HepG2 (cell line): Measurements from ENCODE around the gene LSR. TPM values are rescaled to one million over a fixed set of nuclear protein-coding genes. Genes with fewer than 3 reads are reported as not detected.

Source experiments
- ATF7-NPFF ChIP-seq: sonication (generic); formaldehyde crosslinking; IDR thresholded peaks from 2 replicates; pipeline ENCODE4 v1.8.1; 2023; ENCODE audit warnings: mild to moderate bottlenecking, low read depth, missing genetic modification reagents, moderate library complexity
- CEBPB ChIP-seq: IDR thresholded peaks from 2 replicates; pipeline ENCODE4 v1.6.1; 2011; ENCODE audit warnings: low read depth, low read length, improper control_type of control experiment, borderline replicate concordance
- DDIT3 ChIP-seq: sonication (generic); formaldehyde crosslinking; IDR thresholded peaks from 2 replicates; pipeline ENCODE4 v1.4.0; 2020; ENCODE audit warnings: mild to moderate bottlenecking, missing genetic modification reagents
- KDM5B ChIP-seq: sonication (generic); formaldehyde crosslinking; IDR thresholded peaks from 2 replicates; pipeline ENCODE4 v1.4.0; 2020; ENCODE audit warnings: missing genetic modification reagents, mild to moderate bottlenecking, borderline replicate concordance
- NCOA1 ChIP-seq: sonication (generic); formaldehyde crosslinking; IDR thresholded peaks from 2 replicates; pipeline ENCODE4 v1.9.0; 2021; ENCODE audit warnings: missing genetic modification reagents
- RCOR2 ChIP-seq: IDR thresholded peaks from 2 replicates; pipeline ENCODE4 v1.6.1; 2016; ENCODE audit warnings: missing biosample characterization, missing genetic modification reagents
- ZHX2 ChIP-seq, 2 experiments: sonication (generic) in 1 of 2; formaldehyde crosslinking in 1 of 2; IDR thresholded peaks; 2 replicates each; pipeline versions ENCODE4 v1.6.1 to v1.9.0; 2014 to 2022; ENCODE audit warnings: antibody characterized with exemption in 1 of 2, borderline replicate concordance in 1 of 2, inconsistent platforms in 1 of 2, low read depth in 1 of 2, missing genetic modification reagents in 1 of 2
- ZNF12 ChIP-seq: sonication (generic); formaldehyde crosslinking; IDR thresholded peaks from 2 replicates; pipeline ENCODE4 v1.5.0; 2020; ENCODE audit warnings: missing genetic modification reagents
- ZNF329 ChIP-seq: sonication (generic); formaldehyde crosslinking; IDR thresholded peaks from 2 replicates; pipeline ENCODE4 v1.9.0; 2021; ENCODE audit warnings: low read depth, mild to moderate bottlenecking, missing genetic modification reagents
- ZNF530 ChIP-seq: sonication (generic); formaldehyde crosslinking; IDR thresholded peaks from 2 replicates; pipeline ENCODE4 v1.5.0; 2020; ENCODE audit warnings: low read depth, mild to moderate bottlenecking, missing genetic modification reagents
- ZNF770 ChIP-seq: sonication (generic); formaldehyde crosslinking; IDR thresholded peaks from 2 replicates; pipeline ENCODE4 v1.5.0; 2020; ENCODE audit warnings: mild to moderate bottlenecking, missing genetic modification reagents
- polyA plus RNA-seq, 8 experiments: library from polyadenylated mRNA; depleted of rRNA in 3 of 8; stranded (reverse) in 7 of 8; unstranded in 1 of 8; fragments of >200 nt; fragmentation: Illumina TruSeq in 4 of 8; extraction: Trizol in 4 of 8; gene quantifications; 2 replicates each; pipeline versions ENCODE4 v1.2.1 to v1.2.3, GENCODE V29; 2011 to 2016; ENCODE audit warnings: low read depth in 4 of 8, missing spikeins in 1 of 8, mixed read lengths in 1 of 8; ENCODE audit not compliant: insufficient read depth in 1 of 8
- total RNA-seq, 5 experiments: library from RNA; depleted of rRNA; stranded (reverse); fragments of >200 nt; fragmentation: Illumina TruSeq; extraction: Trizol; gene quantifications; 2 replicates each; pipeline ENCODE4 v1.2.3, GENCODE V29; 2016; ENCODE audit warnings: low read depth in 1 of 5
- TF ChIP-seq, protein P1 (sequence below): sonication (generic); formaldehyde crosslinking; IDR thresholded peaks from 2 replicates; pipeline ENCODE4 v1.4.0; 2020; ENCODE audit warnings: missing genetic modification reagents, borderline replicate concordance
- TF ChIP-seq, protein P2 (sequence below): sonication (generic); formaldehyde crosslinking; conservative IDR thresholded peaks from 2 replicates; pipeline ENCODE4 v1.8.0; 2022; ENCODE audit warnings: missing genetic modification reagents

Gene LSR
- total and polyA plus RNA-seq, 2 of the 13 experiments (the other 11 are each of a cell fraction or from before 2014, with no cell fraction given) = 29.2 to 79.2 TPM

DNA sequence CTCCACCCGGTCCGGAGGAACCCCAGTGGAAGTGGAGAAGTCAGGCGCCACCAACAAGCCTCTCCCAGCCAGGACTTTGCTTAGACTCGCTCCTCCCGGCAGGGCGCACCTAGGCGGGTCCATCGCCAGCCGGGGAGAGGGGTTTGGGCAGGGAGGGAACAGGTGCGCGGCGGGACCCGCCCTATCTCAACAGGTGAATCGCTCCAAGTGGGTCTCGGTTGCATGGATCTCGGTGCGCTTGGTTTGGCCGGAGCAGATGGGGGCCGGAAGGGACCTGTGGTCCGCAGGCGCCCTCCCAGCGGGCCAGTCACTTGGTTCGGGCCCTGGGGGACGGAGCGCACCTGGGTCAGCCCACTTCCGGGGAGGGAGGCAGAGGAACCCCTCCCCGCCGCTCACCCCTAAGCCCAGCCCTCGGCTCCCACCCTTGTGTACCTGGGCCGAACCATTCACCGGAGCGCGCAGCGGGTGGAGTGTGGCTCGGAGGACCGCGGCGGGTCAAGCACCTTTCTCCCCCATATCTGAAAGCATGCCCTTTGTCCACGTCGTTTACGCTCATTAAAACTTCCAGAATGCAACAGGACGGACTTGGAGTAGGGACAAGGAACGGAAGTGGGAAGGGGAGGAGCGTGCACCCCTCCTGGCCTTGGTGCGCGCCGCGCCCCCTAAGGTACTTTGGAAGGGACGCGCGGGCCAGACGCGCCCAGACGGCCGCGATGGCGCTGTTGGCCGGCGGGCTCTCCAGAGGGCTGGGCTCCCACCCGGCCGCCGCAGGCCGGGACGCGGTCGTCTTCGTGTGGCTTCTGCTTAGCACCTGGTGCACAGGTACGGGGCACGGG is at the start of gene LSR (continued):
- no peak for TF ChIP-seq ZHX2 (IDR thresholded peaks at IDR 0.05; ENCODE audit: low read depth)
- peak; percentile 74; the same call in 1 of the 2 replicates for TF ChIP-seq ZHX2 (CRISPR knock-in tag; IDR thresholded peaks at IDR 0.05; ENCODE audit: borderline replicate concordance)
- TF ChIP-seq RCOR2 (CRISPR knock-in tag) = peak; percentile 54; the same call in 1 of the 2 replicates
- TF ChIP-seq, protein P1, sequence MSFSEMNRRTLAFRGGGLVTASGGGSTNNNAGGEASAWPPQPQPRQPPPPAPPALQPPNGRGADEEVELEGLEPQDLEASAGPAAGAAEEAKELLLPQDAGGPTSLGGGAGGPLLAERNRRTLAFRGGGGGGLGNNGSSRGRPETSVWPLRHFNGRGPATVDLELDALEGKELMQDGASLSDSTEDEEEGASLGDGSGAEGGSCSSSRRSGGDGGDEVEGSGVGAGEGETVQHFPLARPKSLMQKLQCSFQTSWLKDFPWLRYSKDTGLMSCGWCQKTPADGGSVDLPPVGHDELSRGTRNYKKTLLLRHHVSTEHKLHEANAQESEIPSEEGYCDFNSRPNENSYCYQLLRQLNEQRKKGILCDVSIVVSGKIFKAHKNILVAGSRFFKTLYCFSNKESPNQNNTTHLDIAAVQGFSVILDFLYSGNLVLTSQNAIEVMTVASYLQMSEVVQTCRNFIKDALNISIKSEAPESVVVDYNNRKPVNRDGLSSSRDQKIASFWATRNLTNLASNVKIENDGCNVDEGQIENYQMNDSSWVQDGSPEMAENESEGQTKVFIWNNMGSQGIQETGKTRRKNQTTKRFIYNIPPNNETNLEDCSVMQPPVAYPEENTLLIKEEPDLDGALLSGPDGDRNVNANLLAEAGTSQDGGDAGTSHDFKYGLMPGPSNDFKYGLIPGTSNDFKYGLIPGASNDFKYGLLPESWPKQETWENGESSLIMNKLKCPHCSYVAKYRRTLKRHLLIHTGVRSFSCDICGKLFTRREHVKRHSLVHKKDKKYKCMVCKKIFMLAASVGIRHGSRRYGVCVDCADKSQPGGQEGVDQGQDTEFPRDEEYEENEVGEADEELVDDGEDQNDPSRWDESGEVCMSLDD = peak; percentile 81; the same call in 1 of the 2 replicates
- TF ChIP-seq KDM5B (CRISPR knock-in tag) = peak; percentile 58; the same call in 1 of the 2 replicates
- TF ChIP-seq ZNF12 (CRISPR knock-in tag) = peak; percentile 80
- 0 out of 2 replicates have a peak, but pooled peaks have one; percentile 14 for TF ChIP-seq ZNF530 (CRISPR knock-in tag)
- TF ChIP-seq CEBPB = no peak
- peak; percentile 86 for TF ChIP-seq NCOA1
- TF ChIP-seq DDIT3 (CRISPR knock-in tag) = no peak
- TF ChIP-seq ATF7-NPFF = peak; percentile 95
- TF ChIP-seq, protein P2, sequence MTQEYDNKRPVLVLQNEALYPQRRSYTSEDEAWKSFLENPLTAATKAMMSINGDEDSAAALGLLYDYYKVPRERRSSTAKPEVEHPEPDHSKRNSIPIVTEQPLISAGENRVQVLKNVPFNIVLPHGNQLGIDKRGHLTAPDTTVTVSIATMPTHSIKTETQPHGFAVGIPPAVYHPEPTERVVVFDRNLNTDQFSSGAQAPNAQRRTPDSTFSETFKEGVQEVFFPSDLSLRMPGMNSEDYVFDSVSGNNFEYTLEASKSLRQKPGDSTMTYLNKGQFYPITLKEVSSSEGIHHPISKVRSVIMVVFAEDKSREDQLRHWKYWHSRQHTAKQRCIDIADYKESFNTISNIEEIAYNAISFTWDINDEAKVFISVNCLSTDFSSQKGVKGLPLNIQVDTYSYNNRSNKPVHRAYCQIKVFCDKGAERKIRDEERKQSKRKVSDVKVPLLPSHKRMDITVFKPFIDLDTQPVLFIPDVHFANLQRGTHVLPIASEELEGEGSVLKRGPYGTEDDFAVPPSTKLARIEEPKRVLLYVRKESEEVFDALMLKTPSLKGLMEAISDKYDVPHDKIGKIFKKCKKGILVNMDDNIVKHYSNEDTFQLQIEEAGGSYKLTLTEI (CRISPR knock-in tag) = no peak
- TF ChIP-seq ZNF329 (CRISPR knock-in tag) = peak; percentile 67
- peak; percentile 57 for TF ChIP-seq ZNF770 (CRISPR knock-in tag)
